Uterus (tissue), 4 donors: ENCODE measurements around the gene SLC25A1. TPM values are rescaled to one million over a fixed set of nuclear protein-coding genes. Genes with fewer than 3 reads are reported as not detected.

Experiments used
- DNase-seq, 2 donors: peaks; one replicate each; pipeline ENCODE4 v3.0.0-alpha.2; 2019 to 2020
- H3K27ac ChIP-seq, 2 donors: fragments of 200-600 bp; sonication (generic); 1 replicate in 1 of 2; 2 replicates in 1 of 2; pipeline ENCODE4 v1.5.1; 2016 to 2018
- H3K27me3 ChIP-seq, 2 donors: fragments of 200-600 bp; sonication (generic); one replicate each; pipeline ENCODE4 v1.5.1; 2018 to 2019; ENCODE audit warnings: control low read depth in 1 of 2
- H3K36me3 ChIP-seq, 2 donors: fragments of 200-600 bp; sonication (generic); one replicate each; pipeline ENCODE4 v1.5.1; 2019; ENCODE audit warnings: control low read depth in 1 of 2
- H3K4me1 ChIP-seq, 2 donors: fragments of 200-600 bp; sonication (generic); one replicate each; pipeline ENCODE4 v1.5.1; 2018 to 2019; ENCODE audit warnings: control low read depth in 1 of 2
- H3K4me3 ChIP-seq, 2 donors: fragments of 200-600 bp; sonication (generic); 1 replicate in 1 of 2; 2 replicates in 1 of 2; pipeline ENCODE4 v1.5.1; 2018 to 2019; ENCODE audit warnings: mild to moderate bottlenecking in 1 of 2
- H3K9me3 ChIP-seq, 2 donors: fragments of 200-600 bp; sonication (generic); one replicate each; pipeline ENCODE4 v1.5.1; 2019; ENCODE audit warnings: control low read depth in 1 of 2
- CTCF ChIP-seq, 4 experiments: fragments of 200-600 bp in 2 of 4; fragments of 450-650 bp in 2 of 4; sonication (generic) in 2 of 4; IDR thresholded peaks; one replicate each; pipeline ENCODE4 v1.5.1; 2016 to 2019; ENCODE audit warnings: antibody characterized with exemption in 4 of 4, mild to moderate bottlenecking in 2 of 4, moderate library complexity in 1 of 4
- POLR2A ChIP-seq, 2 donors: fragments of 450-650 bp; IDR thresholded peaks; one replicate each; pipeline ENCODE4 v1.6.1; 2016; ENCODE audit warnings: antibody characterized with exemption in 2 of 2, mild to moderate bottlenecking in 1 of 2, moderate library complexity in 1 of 2
- intact Hi-C: fragments of 100-400 bp; cut with DNase I; formaldehyde crosslinking; loops from one replicate; pipeline ENCODE4 v1.15.1; 2023; ENCODE audit warnings: low total_unique reads
- total RNA-seq, 4 donors: library from RNA; depleted of rRNA in 3 of 4; stranded (reverse); fragments of >200 nt in 3 of 4; gene quantifications; one replicate each; pipeline versions ENCODE4 v1.1.0 to v1.2.4, GENCODE V29; 2014 to 2023
- donor health status: DM: yes; HTN: yes; CAD: no.

Gene SLC25A1
- total RNA-seq, 4 donors from 2014 or later: 4.7 to 42.7 (median 27.3) TPM

GRCh38 chr22:19142394-19142793, 36.1 kb downstream of the SLC25A1 start:
- H3K9me3 ChIP-seq: no peaks in the 10 kb centered on the region
- TF ChIP-seq CTCF (IDR thresholded peaks at IDR 0.05) (no peak), POLR2A (IDR thresholded peaks at IDR 0.05) (no peak)
- no peak overlapping the region for H3K27ac ChIP-seq

GRCh38 chr22:19139974-19140373, 38.6 kb downstream of the SLC25A1 start:
- H3K36me3 ChIP-seq: no peaks in the 10 kb centered on the region
- H3K27me3 ChIP-seq: no peaks in the 10 kb centered on the region
- H3K9me3 ChIP-seq: no peaks in the 10 kb centered on the region
- intact Hi-C loops: no loop called here
- no peak overlapping the region for H3K4me3 ChIP-seq
- peaks cover 0 to 11% of the 10 kb centered on the region in 2 donors for H3K4me1 ChIP-seq
- no peak for DNase-seq
- TF ChIP-seq POLR2A (IDR thresholded peaks at IDR 0.05) (no peak), CTCF (IDR thresholded peaks at IDR 0.05) (no peak)
- no peak overlapping the region for H3K27ac ChIP-seq

More at GRCh38 chr22:19142394-19142793, 36.1 kb downstream of the SLC25A1 start:
- Histone ChIP-seq H3K36me3 (no peaks in the 10 kb centered on the region), H3K4me3 (no peak overlapping the region), H3K27me3 (no peaks in the 10 kb centered on the region), H3K4me1 (peaks cover 0 to 11% of the 10 kb centered on the region in 2 donors)
- no peak for DNase-seq
- intact Hi-C loops: no loop called here

GRCh38 chr22:19139001-19139356, 39.6 kb downstream of the SLC25A1 start:
- Histone ChIP-seq H3K4me1 (peaks cover 0 to 8% of the 10 kb centered on the region in 2 donors), H3K27me3 (no peaks in the 10 kb centered on the region), H3K9me3 (no peaks in the 10 kb centered on the region), H3K36me3 (no peaks in the 10 kb centered on the region), H3K4me3 (no peak overlapping the region), H3K27ac (no peak overlapping the region)
- intact Hi-C loops: no loop called here
- DNase-seq: no peak
- TF ChIP-seq POLR2A (IDR thresholded peaks at IDR 0.05): no peak
- no peak for TF ChIP-seq CTCF (IDR thresholded peaks at IDR 0.05)

- Histone ChIP-seq H3K9me3 (no peaks in the 10 kb centered on the region), H3K4me3 (no peak overlapping the region), H3K36me3 (no peaks in the 10 kb centered on the region), H3K4me1 (peaks cover 0 to 2% of the 10 kb centered on the region in 2 donors), H3K27ac (no peak overlapping the region), H3K27me3 (no peaks in the 10 kb centered on the region)
- intact Hi-C loops: no loop called here
- no peak for DNase-seq
- TF ChIP-seq POLR2A (IDR thresholded peaks at IDR 0.05) (no peak), CTCF (IDR thresholded peaks at IDR 0.05) (no peak)
Observed at GRCh38 chr22:19138217-19139000, 40.1 kb downstream of the SLC25A1 start.

- H3K36me3 ChIP-seq: no peaks in the 10 kb centered on the region
- no peak for TF ChIP-seq POLR2A (IDR thresholded peaks at IDR 0.05)
- intact Hi-C loops: no loop called here
- no peak overlapping the region for H3K27ac ChIP-seq
- no peaks in the 10 kb centered on the region for H3K4me1 ChIP-seq
- no peaks in the 10 kb centered on the region for H3K27me3 ChIP-seq
- no peak for DNase-seq
- no peak overlapping the region for H3K4me3 ChIP-seq
- no peaks in the 10 kb centered on the region for H3K9me3 ChIP-seq
Observed at GRCh38 chr22:19137384-19138216, 40.9 kb downstream of the SLC25A1 start.
